NCI-H526 (cell line): Measurements from ENCODE around the gene ISY1.

Experiments
- DNase-seq, 2 experiments: peaks; one replicate each; lab custom pipeline; 2025; lab: John Stamatoyannopoulos, UW

The ISY1 gene

DNA sequence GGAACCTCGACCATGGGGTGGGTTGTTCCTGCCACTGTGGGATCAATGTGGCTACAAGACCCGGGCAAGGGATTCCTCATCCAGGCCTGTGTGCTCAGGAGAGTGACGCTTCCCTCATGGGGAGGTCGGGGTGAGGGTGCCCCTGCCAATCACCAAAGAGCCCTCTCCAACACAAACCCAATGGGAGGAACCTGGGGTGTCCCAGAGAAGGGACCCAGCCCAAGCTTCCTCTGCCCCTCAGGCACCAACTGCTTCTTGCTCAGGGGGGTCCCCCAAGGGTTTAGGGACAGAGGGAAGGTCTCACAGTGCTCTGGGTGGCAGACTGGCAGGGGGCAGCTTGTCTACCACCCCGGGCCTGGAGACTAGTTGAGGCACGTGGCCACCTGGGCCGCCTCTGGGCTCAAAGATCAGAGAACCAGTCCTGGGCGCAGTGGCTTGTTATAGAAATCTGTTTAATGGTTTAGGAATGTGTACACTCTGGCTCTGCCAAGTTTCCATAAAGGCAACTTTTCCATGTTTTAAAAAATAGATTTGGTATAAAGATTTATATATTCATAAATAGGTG lies 73.6 kb downstream of the ISY1 start:
- no peak for DNase-seq

DNA sequence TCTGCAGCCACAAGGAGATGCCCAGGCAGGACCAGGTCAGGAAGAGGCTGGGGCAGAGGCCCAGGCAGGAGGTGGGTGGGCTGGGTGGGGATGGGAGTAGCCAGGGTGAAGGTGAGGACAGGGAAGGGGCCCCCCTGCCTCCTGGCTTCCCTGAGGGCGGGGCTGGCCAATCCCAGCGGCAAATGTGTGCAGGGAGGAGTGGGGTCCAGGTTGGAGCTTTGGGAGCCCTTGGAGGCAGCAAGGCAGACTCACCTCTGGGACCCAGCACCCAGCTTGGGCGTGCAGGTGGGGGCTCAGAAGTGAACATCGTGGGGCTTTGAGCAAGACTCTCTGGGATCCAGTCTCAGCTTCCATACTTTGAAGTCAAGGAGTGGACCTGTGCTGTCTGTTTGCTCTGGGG lies 75.0 kb downstream of the ISY1 start:
- DNase-seq = no peak

DNA sequence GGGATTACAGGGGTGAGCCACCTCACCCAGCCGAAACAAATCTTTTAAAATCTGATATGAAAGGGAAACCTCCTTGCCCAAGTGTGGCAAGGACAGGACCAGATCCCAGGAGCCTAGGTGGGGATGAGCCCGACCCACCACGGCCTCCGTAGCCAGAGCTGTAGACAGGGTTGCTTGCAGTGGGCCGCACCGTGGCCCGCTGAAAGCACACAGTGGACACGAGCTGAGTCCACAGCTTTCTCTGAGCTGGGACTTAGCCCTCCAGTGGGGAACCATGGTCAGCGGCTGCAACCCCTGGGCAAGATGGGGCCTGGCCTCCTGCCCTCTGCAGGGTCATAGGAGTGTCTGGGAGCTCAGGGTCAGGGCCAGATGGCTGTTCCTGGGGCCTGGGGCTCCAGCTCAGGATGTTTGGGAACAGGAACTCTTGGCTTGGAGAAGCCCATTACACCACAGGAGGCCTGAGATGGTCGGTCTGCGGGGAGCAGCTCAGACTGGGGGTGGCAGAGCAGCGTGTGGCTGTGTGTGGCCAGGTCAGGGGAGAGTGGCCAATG lies 75.6 kb downstream of the ISY1 start:
- DNase-seq = no peak

DNA sequence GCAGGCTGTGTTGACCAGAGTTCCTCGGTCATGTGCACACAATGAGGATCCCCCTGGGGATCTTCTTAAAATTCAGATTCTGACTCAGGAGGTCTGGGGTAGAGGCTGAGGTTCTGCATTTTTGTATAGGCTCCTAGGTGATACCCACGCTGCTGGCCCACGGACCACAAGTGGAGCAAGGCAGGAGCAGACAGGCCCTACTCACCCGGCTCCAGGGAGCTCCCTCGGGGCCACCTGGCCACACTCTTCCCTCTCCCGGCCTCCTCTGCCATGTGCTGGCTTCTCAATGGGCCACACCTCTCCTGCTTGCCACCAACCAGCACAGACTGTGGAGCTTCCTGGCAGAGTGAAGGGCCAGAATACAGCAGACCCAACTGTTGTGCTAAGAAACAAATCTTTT lies 76.4 kb downstream of the ISY1 start:
- no peak for DNase-seq

DNA sequence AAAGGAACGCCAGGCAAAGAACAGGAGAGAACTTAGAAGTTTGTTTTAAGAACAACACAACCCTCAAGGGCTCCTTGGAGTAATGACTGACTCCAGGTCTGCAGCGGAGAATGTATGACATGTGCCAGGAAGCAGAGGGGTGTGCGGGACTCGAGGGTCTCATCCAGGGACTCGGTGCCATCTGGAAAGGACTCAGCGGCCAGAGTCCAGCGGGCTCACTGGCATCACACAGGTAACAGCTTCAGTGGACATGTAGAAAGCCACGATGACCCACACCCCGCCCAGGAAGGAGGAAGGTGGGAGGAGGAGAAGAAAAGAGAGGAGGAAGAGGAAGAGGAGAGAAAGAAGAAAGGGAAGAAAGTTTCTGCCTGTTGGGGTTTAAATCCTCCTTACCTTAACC lies 78.8 kb downstream of the ISY1 start:
- no peak for DNase-seq

DNA sequence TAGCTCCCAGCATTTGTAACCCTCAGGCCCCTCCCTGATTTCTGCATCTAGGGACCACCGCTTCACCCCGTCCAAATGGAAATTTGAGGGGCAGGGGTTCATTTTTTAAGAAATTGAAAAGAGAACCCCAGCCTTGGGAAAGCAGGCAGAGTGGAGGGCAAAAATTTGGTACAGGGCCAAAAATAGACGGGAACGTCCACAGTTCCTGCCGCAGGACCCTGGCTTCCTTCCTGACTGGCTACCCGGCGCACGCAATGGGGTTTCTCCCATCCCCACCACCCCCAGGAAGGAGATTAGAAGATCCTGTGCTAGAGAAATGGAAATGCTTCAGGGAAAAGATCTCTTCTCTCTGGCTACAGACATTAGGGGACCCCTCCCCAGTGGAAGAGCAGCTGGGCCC lies 79.4 kb downstream of the ISY1 start:
- DNase-seq = no peak

DNA sequence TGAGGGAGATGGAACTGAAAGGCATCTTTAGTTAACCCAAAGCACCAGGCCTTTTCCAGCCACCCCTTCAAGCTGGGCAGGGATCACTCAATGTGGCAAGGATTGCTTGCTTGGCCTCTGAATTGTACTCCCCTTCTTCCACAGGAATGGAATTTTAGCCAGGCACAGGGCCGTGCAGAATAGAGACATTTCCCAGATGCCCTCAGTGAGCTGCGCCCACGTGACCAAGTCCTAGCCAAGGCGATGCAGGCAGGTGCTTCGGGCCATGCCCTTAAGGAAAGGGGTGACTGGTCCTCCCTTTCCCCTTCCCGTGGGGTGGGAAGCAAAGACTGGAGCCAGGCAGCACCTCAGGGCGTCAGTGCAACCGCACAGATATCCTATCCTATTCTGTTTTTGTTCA lies 82.4 kb downstream of the ISY1 start:
- DNase-seq = no peak
